ENCODE measurements around the gene ING5.

DNA sequence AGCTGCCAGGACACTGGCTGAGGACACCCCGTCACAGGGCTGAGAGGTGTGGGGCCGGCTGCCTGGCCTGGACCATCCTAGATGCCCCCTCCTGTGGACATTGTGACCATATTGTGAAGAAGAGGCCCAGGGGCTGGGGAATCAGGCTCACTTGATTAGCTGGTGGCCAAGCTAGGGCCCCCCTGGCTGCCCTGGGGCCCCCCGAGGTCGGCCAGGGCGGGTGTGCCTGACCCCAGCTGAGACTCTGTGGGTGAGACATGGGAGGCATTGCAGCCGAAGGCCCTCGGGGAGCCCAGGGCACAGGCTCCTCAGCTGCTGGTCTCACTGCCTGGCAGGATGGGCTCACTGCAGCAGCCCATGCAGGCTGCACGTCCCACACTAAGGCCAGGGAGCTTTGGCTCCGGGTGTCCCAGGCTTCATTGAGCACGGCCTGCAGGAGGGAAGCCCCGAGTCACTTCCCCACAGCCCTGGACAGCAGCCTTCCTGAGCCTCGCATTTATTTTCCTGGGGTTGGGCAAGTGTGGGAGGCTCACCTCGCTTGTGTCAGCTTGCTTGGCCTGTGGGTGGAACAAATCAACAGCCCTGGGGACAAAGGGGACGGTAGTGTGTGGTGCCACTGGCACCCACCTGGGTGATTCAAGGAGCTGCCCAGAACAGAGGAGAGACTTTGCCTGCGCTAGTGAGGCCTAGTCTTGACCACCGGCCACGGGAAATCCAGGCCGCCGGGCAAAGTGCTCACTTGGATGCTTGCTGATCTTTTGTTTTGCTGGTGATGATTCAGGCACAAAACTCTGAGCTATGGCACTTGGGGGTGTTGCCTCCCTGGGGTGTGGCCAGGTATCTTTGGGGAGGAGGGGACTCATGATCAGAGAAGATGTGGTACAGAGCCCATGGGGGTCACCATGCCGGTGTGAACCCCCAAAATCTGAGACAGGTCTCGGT is 76.1 kb downstream of the ING5 start:
- no peak for TF ChIP-seq REST (IDR thresholded peaks at IDR 0.05; ENCODE audit: insufficient read depth in 1 of 2, low read depth in 2 of 2, low read length in 2 of 2)
- TF ChIP-seq POLR2AphosphoS5 (IDR thresholded peaks at IDR 0.05; ENCODE audit: low read depth, low read length) = no peak
- TF ChIP-seq TAF1 (IDR thresholded peaks at IDR 0.05; ENCODE audit: borderline replicate concordance, insufficient read depth, low read length) = no peak
- no peak for TF ChIP-seq SIN3A (IDR thresholded peaks at IDR 0.05; ENCODE audit: borderline replicate concordance, insufficient read depth, low read length)
